ENCODE data around the gene SH2D7.

SH2D7 gene

GRCh38 chr15:78065284-78065872 lies 27.0 kb upstream of the SH2D7 start:
- DNase-seq (ENCODE audit: low spot score) = no peak
- in situ Hi-C loops (cut with MboI; ENCODE audit: low sequenced_read_pairs, unreplicated experiment) = no loop called here
- no peak for TF ChIP-seq CTCF (IDR thresholded peaks at IDR 0.05; ENCODE audit: borderline replicate concordance, control extremely low read depth, extremely low read depth, insufficient read depth, missing control alignments)

GRCh38 chr15:78065973-78066946 lies 26.1 kb upstream of the SH2D7 start:
- no peak for TF ChIP-seq CTCF (IDR thresholded peaks at IDR 0.05; ENCODE audit: borderline replicate concordance, control extremely low read depth, extremely low read depth, insufficient read depth, missing control alignments)
- in situ Hi-C loops (cut with MboI; ENCODE audit: low sequenced_read_pairs, unreplicated experiment) = no loop called here
- DNase-seq (ENCODE audit: low spot score) = peak; percentile 63

GRCh38 chr15:78067328-78068228 lies 24.8 kb upstream of the SH2D7 start:
- in situ Hi-C loops (cut with MboI; ENCODE audit: low sequenced_read_pairs, unreplicated experiment) = no loop called here
- no peak for TF ChIP-seq CTCF (IDR thresholded peaks at IDR 0.05; ENCODE audit: borderline replicate concordance, control extremely low read depth, extremely low read depth, insufficient read depth, missing control alignments)
- no peak for DNase-seq (ENCODE audit: low spot score)

GRCh38 chr15:78069052-78069414 lies 23.3 kb upstream of the SH2D7 start:
- in situ Hi-C loops (cut with MboI; ENCODE audit: low sequenced_read_pairs, unreplicated experiment) = no loop called here
- DNase-seq (ENCODE audit: low spot score) = no peak
- no peak for TF ChIP-seq CTCF (IDR thresholded peaks at IDR 0.05; ENCODE audit: borderline replicate concordance, control extremely low read depth, extremely low read depth, insufficient read depth, missing control alignments)

GRCh38 chr15:78069462-78070029 lies 22.8 kb upstream of the SH2D7 start:
- in situ Hi-C loops (cut with MboI; ENCODE audit: low sequenced_read_pairs, unreplicated experiment) = no loop called here
- TF ChIP-seq CTCF (IDR thresholded peaks at IDR 0.05; ENCODE audit: borderline replicate concordance, control extremely low read depth, extremely low read depth, insufficient read depth, missing control alignments) = peak; percentile 25
- no peak for DNase-seq (ENCODE audit: low spot score)
